ENCODE data around the gene MYO1G. TPM values are rescaled to one million over a fixed set of nuclear protein-coding genes. Genes with fewer than 3 reads are reported as not detected.
"Not testable (repeated sequence)": the region's sequence is repeated elsewhere in the genome, so short reads cannot be mapped to it uniquely, and the experiment has no call there.

The MYO1G gene
- total RNA-seq, 4 donors from 2014 or later: 1.1 to 3.0 (median 2.2) TPM

DNA sequence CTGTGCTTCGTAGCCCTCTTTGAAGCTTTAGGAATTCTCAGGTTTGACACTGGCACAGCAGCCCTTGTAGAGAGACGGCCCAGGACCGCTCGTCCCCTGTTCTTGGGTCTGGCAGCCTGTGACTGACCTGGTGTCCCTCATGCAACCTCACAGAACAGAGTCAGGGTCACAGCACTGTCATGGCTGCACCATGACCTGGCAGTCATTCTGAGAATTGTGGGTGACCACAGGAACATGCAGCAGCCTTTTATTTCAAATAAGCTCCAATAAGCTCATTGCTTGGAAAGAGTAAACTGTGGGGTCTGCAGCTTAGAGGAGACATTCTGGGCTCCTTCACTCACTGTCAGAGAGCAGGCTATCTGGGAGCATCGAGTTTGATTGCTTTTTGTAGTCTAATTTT, 42.5 kb downstream of the MYO1G start:
- intact Hi-C loops (cut with DNase I; ENCODE audit: low total_unique reads): no loop called here
- TF ChIP-seq POLR2A (IDR thresholded peaks at IDR 0.05): no peak
- TF ChIP-seq, protein P1, sequence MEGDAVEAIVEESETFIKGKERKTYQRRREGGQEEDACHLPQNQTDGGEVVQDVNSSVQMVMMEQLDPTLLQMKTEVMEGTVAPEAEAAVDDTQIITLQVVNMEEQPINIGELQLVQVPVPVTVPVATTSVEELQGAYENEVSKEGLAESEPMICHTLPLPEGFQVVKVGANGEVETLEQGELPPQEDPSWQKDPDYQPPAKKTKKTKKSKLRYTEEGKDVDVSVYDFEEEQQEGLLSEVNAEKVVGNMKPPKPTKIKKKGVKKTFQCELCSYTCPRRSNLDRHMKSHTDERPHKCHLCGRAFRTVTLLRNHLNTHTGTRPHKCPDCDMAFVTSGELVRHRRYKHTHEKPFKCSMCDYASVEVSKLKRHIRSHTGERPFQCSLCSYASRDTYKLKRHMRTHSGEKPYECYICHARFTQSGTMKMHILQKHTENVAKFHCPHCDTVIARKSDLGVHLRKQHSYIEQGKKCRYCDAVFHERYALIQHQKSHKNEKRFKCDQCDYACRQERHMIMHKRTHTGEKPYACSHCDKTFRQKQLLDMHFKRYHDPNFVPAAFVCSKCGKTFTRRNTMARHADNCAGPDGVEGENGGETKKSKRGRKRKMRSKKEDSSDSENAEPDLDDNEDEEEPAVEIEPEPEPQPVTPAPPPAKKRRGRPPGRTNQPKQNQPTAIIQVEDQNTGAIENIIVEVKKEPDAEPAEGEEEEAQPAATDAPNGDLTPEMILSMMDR (IDR thresholded peaks at IDR 0.05): no peak
- no peak overlapping the region for H3K4me3 ChIP-seq (ENCODE audit: low read depth, poor library complexity, severe bottlenecking)
- peak in 1 of 2 donors; percentile 25 for DNase-seq (ENCODE audit: low spot score in 2 of 2)
- WGBS, 2 donors: 69 to 79% methylated on average over 5 of the region's 5 CpGs

DNA sequence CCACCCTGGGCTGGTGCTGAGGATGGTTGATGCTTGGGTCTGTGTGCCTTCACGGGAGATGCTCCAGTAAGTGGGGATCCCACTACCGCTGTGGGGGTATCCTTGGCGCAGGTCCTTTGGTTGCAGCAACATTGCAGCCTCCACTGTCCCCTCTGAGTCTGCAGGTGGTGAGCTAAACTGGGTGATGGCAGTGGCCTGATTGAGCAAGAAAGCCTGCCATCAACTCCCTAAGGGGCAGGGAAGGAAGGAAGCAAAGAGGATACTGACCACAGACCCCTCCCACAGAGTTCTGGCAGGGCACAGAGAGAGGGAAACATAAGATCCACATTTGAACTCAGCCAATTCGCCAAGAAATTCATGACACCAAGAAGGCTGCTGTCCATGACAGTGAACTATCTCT, 43.2 kb downstream of the MYO1G start:
- no peak overlapping the region for H3K4me3 ChIP-seq (ENCODE audit: low read depth, poor library complexity, severe bottlenecking)
- peak in 1 of 2 donors; percentile 29 for DNase-seq (ENCODE audit: low spot score in 2 of 2)
- WGBS, 2 donors: 84 to 86% methylated on average over 4 of the region's 4 CpGs
- no peak for TF ChIP-seq POLR2A (IDR thresholded peaks at IDR 0.05)
- TF ChIP-seq, protein P1 (IDR thresholded peaks at IDR 0.05): no peak
- intact Hi-C loops (cut with DNase I; ENCODE audit: low total_unique reads): no loop called here

DNA sequence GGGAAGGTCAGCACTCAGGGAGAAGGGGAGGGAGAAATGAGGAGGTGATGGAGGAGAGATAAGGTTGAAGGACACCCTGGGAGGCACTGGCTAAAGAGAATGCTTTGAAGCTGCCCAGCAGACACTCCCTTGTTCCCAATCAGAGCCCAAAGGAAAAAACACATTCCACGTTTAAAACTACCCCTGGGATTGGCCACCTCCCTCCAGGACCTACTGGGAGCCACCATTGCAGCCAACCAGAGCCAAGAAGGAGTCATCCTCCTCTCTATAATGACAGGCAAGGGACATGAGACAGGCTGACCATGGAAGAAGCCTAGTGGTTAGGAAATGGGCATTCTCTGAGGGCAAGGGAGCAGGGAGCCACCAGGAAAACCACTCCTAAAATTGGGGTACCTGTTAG, 43.8 kb downstream of the MYO1G start:
- intact Hi-C loops (cut with DNase I; ENCODE audit: low total_unique reads): no loop called here
- TF ChIP-seq, protein P1 (IDR thresholded peaks at IDR 0.05): no peak
- no peak for TF ChIP-seq POLR2A (IDR thresholded peaks at IDR 0.05)
- H3K4me3 ChIP-seq (ENCODE audit: low read depth, poor library complexity, severe bottlenecking): no peak overlapping the region
- WGBS, 2 donors: 14 to 15% methylated on average over 1 of the region's 1 CpG
- DNase-seq (ENCODE audit: low spot score in 2 of 2): peak in 1 of 2 donors; percentile 57

DNA sequence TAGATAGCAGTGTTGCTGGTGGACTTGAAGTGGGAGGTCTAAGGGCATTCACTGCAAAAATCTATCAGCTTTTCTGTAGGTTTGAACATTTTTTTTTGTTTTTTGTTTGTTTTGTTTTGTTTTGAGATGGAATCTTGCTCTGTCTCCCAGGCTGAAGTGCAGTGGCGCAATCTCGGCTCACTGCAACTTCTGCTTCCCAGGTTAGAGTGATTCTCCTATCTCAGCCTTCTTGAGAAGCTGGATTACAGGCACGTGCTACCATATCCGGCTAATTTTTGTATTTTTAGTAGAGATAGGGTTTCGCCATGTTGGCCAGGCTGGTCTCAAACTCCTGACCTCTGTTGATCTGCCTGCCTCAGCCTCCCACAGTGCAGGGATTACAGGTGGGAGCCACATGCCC, 44.3 kb downstream of the MYO1G start:
- WGBS, 2 donors: 84 to 87% methylated on average over 5 of the region's 5 CpGs
- DNase-seq (ENCODE audit: low spot score in 2 of 2); intact Hi-C loops (cut with DNase I; ENCODE audit: low total_unique reads); H3K4me3 ChIP-seq (ENCODE audit: low read depth, poor library complexity, severe bottlenecking): not testable (repeated sequence)

DNA sequence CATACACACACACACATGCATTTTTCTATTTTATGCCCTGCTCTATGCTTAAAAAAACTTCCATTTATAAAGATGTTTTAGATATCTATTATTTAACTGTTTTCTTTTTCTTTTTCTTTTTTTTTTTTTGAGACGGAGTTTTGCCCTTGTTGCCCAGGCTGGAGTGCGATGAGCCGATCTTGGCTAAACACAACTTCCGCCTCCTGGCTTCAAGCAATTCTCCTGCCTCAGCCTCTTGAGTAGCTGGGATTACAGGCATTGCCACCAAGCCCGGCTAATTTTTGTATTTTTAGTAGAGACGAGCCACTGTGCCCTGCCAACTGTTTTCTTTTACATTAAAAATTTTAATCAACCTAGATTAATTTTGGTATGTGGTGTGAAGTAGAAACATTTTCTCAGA, 47.9 kb downstream of the MYO1G start:
- TF ChIP-seq, protein P1 (IDR thresholded peaks at IDR 0.05): no peak
- TF ChIP-seq POLR2A (IDR thresholded peaks at IDR 0.05): no peak
- DNase-seq (ENCODE audit: low spot score in 2 of 2): peak in 1 of 2 donors; percentile 6
- intact Hi-C loops (cut with DNase I; ENCODE audit: low total_unique reads): no loop called here
- WGBS, 2 donors: 89 to 97% methylated on average over 6 of the region's 6 CpGs
- no peak overlapping the region for H3K4me3 ChIP-seq (ENCODE audit: low read depth, poor library complexity, severe bottlenecking)

DNA sequence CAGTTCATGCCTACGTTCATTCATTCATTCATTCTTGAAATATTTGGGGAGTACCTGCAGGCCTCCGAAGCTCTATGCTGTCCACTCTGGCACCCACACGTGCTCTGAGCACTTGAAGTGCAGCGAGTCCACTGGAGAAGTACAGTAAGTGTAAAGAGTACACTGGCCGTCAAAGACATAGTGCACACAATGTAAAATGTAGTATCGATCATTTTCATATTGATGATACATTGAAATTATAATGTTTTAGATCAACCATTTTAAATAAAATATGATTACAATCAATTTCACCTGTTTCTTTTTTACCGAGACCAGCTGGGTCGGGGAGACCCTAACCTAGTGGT, 56.5 kb downstream of the MYO1G start:
- no peak overlapping the region for H3K4me3 ChIP-seq (ENCODE audit: low read depth, poor library complexity, severe bottlenecking)
- intact Hi-C loops (cut with DNase I; ENCODE audit: low total_unique reads): loop anchor here (10.0 kb wide), 1 partner anchor 68 kb away; no protein-coding TSS in a partner anchor
- no peak for TF ChIP-seq POLR2A (IDR thresholded peaks at IDR 0.05)
- TF ChIP-seq, protein P1 (IDR thresholded peaks at IDR 0.05): no peak
- WGBS, 2 donors: 65 to 70% methylated on average over 8 of the region's 8 CpGs
- DNase-seq (ENCODE audit: low spot score in 2 of 2): no peak
